Measurements from ENCODE around the gene CA10.

DNA sequence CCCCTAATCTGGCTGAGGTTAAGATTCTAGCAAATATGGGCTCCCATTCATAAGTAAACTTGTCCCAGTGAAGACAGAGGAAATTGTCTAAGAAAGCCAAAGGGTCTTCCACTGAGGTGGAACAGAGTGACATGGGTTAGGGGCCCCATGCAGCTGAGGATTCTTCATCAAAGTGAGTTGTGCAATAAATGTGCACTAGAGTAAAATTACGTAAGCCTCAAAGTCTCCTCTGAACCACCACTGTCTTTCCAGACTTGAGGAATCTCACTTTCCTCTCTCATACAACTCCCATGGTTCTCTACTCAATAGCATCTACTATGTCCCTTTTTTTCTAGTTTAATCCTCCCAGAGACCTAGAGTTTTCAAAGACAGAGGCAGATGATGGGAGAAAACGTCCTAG is 132.4 kb downstream of the CA10 start:
- TF ChIP-seq, protein P1, sequence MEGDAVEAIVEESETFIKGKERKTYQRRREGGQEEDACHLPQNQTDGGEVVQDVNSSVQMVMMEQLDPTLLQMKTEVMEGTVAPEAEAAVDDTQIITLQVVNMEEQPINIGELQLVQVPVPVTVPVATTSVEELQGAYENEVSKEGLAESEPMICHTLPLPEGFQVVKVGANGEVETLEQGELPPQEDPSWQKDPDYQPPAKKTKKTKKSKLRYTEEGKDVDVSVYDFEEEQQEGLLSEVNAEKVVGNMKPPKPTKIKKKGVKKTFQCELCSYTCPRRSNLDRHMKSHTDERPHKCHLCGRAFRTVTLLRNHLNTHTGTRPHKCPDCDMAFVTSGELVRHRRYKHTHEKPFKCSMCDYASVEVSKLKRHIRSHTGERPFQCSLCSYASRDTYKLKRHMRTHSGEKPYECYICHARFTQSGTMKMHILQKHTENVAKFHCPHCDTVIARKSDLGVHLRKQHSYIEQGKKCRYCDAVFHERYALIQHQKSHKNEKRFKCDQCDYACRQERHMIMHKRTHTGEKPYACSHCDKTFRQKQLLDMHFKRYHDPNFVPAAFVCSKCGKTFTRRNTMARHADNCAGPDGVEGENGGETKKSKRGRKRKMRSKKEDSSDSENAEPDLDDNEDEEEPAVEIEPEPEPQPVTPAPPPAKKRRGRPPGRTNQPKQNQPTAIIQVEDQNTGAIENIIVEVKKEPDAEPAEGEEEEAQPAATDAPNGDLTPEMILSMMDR (IDR thresholded peaks at IDR 0.05): no peak
- TF ChIP-seq EZH2 (IDR thresholded peaks at IDR 0.05; ENCODE audit: borderline replicate concordance, insufficient read depth, low read depth, low read length, poor library complexity, severe bottlenecking): no peak
